GM13977 (cell line): ENCODE data around the gene FYB1.
"Not testable (repeated sequence)": the region's sequence is repeated elsewhere in the genome, so short reads cannot be mapped to it uniquely, and the experiment has no call there.

Source experiments
- DNase-seq: peaks from one replicate; pipeline ENCODE4 v3.0.0; 2012; ENCODE audit warnings: low spot score
- in situ Hi-C: fragments of 300-500 bp; cut with MboI; formaldehyde crosslinking; loops from one replicate; pipeline ENCODE4 v1.12.0; 2022; ENCODE audit warnings: low sequenced_read_pairs, low pct_unique_long_range_greater_than_20kb, mixed read lengths, inconsistent platforms; ENCODE audit not compliant: unreplicated experiment
- TF ChIP-seq, protein P1 (sequence below): IDR thresholded peaks from 2 replicates; pipeline ENCODE4 v1.5.1; 2012; ENCODE audit warnings: mild to moderate bottlenecking, control low read depth; ENCODE audit not compliant: insufficient read depth; ENCODE audit errors: extremely low read depth, missing control alignments

Gene FYB1

DNA sequence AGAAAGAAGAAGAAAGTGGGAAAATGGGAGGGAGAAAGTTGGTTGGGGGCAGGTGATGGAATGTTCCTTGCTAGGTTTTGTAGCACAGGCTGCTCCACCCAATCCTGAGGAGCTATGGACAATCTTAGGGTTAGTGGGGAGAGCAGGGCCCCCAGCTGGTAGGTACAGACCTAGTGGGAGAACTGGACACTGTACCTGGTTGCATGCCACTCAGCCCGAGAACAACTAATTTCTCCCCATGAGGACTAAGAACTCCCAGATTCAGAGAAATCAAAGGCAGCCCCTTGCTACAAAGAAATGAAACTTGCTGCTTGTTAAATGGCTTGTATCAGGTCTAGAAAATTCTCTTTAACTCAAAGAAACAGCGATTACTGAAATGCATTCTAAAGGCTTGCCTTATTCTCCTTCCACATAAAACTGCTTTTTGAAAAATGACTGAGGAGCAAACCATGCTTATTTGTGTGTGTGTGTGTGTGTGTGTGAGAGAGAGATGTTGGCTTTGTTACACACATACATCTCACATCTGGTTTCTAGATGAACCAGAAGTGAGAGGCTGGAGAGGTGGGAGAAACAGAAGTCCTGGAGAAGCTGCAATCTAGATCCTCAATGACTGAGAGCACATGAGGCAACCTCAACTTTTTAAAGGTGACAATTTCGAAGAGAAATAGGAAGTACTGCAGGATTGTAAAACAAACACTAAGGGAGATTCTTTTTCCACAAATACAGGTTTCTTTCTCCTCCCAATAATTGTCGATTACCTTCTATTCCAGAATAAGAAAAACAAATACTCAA, 28.9 kb downstream of the FYB1 start:
- TF ChIP-seq, protein P1, sequence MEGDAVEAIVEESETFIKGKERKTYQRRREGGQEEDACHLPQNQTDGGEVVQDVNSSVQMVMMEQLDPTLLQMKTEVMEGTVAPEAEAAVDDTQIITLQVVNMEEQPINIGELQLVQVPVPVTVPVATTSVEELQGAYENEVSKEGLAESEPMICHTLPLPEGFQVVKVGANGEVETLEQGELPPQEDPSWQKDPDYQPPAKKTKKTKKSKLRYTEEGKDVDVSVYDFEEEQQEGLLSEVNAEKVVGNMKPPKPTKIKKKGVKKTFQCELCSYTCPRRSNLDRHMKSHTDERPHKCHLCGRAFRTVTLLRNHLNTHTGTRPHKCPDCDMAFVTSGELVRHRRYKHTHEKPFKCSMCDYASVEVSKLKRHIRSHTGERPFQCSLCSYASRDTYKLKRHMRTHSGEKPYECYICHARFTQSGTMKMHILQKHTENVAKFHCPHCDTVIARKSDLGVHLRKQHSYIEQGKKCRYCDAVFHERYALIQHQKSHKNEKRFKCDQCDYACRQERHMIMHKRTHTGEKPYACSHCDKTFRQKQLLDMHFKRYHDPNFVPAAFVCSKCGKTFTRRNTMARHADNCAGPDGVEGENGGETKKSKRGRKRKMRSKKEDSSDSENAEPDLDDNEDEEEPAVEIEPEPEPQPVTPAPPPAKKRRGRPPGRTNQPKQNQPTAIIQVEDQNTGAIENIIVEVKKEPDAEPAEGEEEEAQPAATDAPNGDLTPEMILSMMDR = no peak
- in situ Hi-C loops = no loop called here
- DNase-seq = no peak

DNA sequence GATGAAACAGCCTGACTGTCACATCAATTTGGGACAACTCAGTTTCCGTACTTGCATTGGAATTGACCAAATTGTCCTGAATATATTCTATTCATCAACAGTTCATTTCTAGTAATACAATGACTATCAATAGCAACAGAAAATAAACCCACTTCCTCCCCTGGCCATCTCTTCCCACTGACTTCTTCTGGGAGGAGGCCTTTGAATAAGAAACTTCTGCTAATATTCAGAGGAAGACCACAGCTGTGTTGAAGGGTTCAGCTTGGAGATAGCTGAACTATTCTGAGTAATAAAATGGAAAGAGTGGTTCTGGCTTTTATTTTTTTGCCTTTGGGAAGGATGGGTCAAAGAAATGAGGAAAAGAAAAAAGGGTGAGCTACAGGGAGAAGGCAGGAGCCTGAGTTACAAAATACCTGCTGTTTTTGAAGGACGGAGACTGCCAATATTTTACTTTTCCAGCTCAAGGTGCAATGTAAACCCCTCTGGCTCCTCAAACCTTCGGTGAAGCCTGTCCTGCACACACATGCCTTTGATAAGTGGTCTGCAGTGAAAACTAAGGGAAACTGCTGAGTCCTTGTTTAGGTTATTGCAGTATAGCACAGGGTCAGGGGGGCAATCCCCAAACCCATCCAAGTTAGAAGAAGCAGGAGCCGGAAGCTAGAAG, 29.9 kb downstream of the FYB1 start:
- no peak for DNase-seq
- in situ Hi-C loops = no loop called here
- TF ChIP-seq, protein P1 = no peak

DNA sequence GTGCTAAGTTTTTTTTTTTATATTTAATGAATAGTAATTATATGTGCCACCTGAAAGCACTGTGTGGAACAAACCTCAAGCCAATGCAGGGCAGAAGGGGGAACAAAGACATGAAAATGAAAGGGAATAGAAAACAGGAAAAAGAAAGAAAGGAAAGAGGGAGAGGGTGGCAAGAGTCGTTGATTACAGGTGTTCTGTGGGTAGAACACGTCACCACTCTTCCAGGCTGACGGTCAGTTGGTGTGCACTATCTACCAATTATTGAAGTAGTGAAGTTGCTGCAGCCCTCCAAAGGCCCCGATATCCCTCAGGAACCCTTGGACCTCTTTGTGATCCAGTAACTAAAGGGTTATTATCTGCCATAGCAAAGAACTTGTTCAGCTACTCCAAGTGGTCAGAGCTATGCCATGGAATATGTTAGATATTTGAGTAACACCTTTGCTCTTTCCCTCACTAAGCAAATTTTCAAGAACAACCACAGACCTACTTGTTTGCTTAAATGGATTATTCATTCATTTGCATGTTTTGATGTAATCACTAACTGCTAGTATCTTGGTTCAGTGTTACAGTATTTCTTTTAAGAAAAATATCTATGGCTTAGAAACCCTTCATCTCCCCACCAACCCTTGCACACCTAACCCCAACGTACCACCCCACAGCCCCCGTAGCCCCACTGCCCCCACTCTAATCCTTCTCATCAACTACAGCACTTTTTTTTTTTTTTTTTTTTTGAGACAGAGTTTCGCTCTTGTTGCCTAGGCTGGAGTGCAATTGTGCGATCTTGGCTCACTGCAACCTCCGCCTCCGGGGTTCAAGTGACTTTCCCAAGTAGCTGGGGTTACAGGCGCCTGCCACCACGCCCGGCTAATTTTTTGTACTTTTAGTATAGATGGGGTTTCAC, 31.3 kb downstream of the FYB1 start:
- no peak for DNase-seq
- TF ChIP-seq, protein P1 = no peak
- in situ Hi-C loops = no loop called here

DNA sequence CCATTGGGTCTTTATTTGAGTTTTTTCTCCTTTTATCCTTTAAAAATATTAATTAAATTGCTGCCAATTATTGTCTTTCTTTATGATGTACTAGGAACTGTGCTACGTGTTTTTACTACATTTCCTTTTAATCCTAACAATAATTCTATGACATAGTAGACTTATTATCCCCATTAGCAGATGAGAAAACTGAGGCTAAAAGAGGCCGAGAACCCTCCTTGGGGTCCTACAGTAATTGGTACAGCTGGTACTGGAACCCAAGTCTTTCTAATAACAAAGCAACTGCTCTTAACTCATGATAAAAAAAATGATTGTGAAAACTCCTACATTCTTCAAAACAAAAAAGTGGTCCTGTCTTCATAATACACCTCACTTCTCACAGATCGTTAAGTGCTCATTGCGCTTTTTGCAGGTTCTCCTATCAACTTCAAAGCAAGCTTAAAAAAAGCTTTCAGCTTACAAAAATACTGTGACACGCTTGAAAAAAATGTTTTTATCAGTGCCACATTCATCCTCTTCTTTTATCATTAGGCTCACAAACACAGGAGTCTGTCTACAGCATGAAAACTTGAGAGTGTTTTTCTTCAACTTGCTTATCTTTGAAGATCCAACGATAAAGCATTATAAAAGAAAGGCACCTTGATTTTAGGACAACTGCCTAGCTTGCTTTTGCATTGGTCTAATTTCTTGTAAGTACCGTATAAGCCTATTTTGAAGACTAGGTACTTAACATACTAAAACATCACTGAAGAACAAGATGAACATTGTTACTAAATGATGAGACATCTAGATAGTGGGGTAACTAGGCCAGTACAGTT, 32.4 kb downstream of the FYB1 start:
- no peak for DNase-seq
- TF ChIP-seq, protein P1 = no peak
- in situ Hi-C loops = no loop called here

DNA sequence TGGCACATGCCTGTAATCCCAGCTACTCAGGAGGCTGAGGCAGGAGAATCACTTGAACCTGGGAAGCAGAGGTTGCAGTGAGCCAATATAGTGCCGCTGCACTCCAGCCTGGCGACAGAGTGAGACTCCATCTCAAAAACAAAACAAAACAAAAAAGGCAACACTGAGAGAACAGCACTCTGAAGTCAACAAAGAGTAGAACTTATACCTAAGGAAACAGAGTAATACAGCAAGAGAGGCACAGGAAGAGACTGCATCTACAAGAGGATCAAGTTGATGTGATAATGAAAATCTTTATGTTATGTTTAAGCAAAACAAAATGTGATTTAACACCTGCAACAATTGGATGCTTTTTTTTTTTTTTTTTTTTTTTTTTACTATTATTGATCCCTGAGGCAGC, 33.1 kb downstream of the FYB1 start:
- TF ChIP-seq, protein P1 = no peak
- in situ Hi-C loops = no loop called here
- no peak for DNase-seq

DNA sequence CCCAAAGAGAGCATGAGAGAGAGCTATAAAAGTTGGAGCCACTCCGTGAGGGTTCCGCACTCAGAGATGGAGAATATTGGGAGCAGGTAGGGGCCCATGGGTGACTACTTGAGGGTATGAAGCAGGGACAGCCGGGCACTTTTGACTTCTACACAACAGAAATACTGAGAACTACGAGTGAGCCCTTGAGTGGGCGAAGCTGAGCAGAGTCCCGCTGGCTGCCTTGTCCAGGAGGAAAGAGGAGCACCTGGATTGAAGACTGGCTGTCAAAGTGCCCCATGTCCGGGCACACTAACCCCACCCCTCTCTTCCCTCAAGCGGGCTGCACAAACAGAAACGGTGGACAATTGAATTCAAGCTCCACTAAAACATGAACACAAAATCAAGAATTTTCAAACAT, 33.6 kb downstream of the FYB1 start:
- DNase-seq = no peak
- in situ Hi-C loops = no loop called here
- TF ChIP-seq, protein P1 = no peak

DNA sequence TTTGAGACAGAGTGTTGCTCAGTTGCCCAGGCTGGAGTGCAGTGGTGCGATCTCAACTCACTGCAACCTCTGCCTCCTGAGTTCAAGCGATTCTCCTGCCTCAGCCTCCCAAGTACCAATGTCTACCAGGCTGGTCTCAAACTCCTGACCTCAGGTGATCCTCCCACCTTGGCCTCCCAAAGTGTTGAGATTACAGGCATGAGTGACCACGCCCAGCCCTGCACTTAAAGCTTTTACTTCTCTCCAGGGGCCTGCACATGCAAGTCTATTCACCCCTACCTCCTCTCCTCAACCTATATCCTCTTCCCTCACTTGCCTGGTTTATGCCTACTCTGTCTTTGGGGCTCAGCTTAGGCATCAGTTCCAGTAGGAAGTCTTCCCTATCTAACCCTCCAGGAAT, 39.8 kb downstream of the FYB1 start:
- in situ Hi-C loops, DNase-seq: not testable (repeated sequence)
